ENCODE results near the gene ZNF326.

DNA sequence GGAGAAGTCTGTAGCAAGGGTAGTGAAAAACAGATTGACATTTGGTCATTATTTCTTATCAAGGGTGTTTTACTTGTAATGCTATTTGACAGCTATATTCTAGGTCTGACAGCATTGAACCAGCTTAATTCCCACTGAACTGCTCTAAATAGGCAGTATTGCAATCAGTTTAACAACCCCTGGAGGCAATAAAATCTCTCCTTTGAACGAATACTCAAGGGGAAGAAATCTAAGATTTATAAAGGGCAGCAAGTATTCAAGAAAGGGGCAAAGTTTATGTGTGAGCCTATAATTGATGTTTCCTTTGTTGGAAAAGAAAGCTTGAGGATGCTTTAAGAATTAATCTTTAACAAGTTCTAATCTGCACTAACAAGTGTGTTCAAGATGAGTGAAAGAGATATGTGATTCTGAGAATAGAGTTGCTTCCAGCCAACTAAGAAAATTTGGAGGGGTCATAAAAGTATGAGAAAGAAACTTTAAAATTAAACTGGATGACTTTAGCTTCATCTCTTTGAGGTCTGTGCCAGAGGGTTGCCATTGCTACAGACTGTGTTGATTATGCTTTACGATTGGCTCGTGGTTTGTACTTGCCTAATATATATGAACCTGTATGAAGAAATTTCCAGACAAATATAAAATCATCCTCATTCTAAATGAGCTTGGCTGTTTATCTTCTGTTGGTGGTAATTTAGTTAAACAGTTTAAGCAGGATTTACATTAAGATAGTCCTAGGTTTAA lies 72.5 kb downstream of the ZNF326 start:
- TF ChIP-seq, protein P1, sequence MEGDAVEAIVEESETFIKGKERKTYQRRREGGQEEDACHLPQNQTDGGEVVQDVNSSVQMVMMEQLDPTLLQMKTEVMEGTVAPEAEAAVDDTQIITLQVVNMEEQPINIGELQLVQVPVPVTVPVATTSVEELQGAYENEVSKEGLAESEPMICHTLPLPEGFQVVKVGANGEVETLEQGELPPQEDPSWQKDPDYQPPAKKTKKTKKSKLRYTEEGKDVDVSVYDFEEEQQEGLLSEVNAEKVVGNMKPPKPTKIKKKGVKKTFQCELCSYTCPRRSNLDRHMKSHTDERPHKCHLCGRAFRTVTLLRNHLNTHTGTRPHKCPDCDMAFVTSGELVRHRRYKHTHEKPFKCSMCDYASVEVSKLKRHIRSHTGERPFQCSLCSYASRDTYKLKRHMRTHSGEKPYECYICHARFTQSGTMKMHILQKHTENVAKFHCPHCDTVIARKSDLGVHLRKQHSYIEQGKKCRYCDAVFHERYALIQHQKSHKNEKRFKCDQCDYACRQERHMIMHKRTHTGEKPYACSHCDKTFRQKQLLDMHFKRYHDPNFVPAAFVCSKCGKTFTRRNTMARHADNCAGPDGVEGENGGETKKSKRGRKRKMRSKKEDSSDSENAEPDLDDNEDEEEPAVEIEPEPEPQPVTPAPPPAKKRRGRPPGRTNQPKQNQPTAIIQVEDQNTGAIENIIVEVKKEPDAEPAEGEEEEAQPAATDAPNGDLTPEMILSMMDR (IDR thresholded peaks at IDR 0.05 in 2 of 3, conservative IDR thresholded peaks at IDR 0.05 in 1 of 3; ENCODE audit: control insufficient read depth in 2 of 3, extremely low read depth in 1 of 3, insufficient read depth in 1 of 3, low read depth in 3 of 3, low read length in 3 of 3) = no peak
- TF ChIP-seq BMI1 (IDR thresholded peaks at IDR 0.05; ENCODE audit: borderline replicate concordance) = no peak
- TF ChIP-seq ASH2L (IDR thresholded peaks at IDR 0.05; ENCODE audit: borderline replicate concordance, low read depth) = no peak
- TF ChIP-seq FOXM1 (IDR thresholded peaks at IDR 0.05; ENCODE audit: low read depth, low read length) = no peak
- no peak for TF ChIP-seq TAF1 (IDR thresholded peaks at IDR 0.05; ENCODE audit: borderline replicate concordance, low read depth, low read length)
- TF ChIP-seq NR2C2 (IDR thresholded peaks at IDR 0.05; ENCODE audit: borderline replicate concordance, control insufficient read depth, insufficient read length, low read depth) = no peak
- TF ChIP-seq POLR2A (IDR thresholded peaks at IDR 0.05; ENCODE audit: low read depth, low read length) = no peak
- TF ChIP-seq POLR2AphosphoS5 (IDR thresholded peaks at IDR 0.05; ENCODE audit: low read length) = no peak
- no peak for TF ChIP-seq ETV6 (conservative IDR thresholded peaks at IDR 0.05 in 1 of 2, IDR thresholded peaks at IDR 0.05 in 1 of 2; ENCODE audit: borderline replicate concordance in 1 of 2, low read depth in 1 of 2)
- TF ChIP-seq RBBP5 (conservative IDR thresholded peaks at IDR 0.05) = no peak
